Esophagus squamous epithelium (tissue), 4 donors: Measurements from ENCODE around the gene CMTR2.

ENCODE experiments used
- POLR2A ChIP-seq, 4 donors: fragments of 450-650 bp; IDR thresholded peaks; one replicate each; pipeline ENCODE4 v1.6.1; 2017; ENCODE audit warnings: antibody characterized with exemption in 4 of 4, mild to moderate bottlenecking in 4 of 4, moderate library complexity in 3 of 4
- TF ChIP-seq, protein P1 (sequence below), 6 experiments: fragments of 450-650 bp in 4 of 6; fragments of 200-600 bp in 2 of 6; sonication (generic) in 2 of 6; IDR thresholded peaks; one replicate each; pipeline ENCODE4 v1.5.1; 2016 to 2019; ENCODE audit warnings: antibody characterized with exemption in 6 of 6, mild to moderate bottlenecking in 4 of 6, moderate library complexity in 4 of 6

GRCh38 chr16:71338193-71338592 lies 49.0 kb upstream of the CMTR2 start:
- no peak for TF ChIP-seq POLR2A (IDR thresholded peaks at IDR 0.05)
- TF ChIP-seq, protein P1, sequence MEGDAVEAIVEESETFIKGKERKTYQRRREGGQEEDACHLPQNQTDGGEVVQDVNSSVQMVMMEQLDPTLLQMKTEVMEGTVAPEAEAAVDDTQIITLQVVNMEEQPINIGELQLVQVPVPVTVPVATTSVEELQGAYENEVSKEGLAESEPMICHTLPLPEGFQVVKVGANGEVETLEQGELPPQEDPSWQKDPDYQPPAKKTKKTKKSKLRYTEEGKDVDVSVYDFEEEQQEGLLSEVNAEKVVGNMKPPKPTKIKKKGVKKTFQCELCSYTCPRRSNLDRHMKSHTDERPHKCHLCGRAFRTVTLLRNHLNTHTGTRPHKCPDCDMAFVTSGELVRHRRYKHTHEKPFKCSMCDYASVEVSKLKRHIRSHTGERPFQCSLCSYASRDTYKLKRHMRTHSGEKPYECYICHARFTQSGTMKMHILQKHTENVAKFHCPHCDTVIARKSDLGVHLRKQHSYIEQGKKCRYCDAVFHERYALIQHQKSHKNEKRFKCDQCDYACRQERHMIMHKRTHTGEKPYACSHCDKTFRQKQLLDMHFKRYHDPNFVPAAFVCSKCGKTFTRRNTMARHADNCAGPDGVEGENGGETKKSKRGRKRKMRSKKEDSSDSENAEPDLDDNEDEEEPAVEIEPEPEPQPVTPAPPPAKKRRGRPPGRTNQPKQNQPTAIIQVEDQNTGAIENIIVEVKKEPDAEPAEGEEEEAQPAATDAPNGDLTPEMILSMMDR (IDR thresholded peaks at IDR 0.05): no peak
